IMR-90 (cell line): ENCODE measurements around the gene P2RX7. TPM values are rescaled to one million over a fixed set of nuclear protein-coding genes. Genes with fewer than 3 reads are reported as not detected.

Experiments used
- ATAC-seq: fragments of 200-7000 bp; cut with Tn5 transposase; 2 replicates; pipeline ENCODE4 v1.9.1; 2020; ENCODE audit warnings: low read depth, mild to moderate bottlenecking, moderate library complexity
- BruUV-seq: library from RNA; stranded (reverse); fragments of 400-500 nt; replicated peaks from 2 replicates; lab custom pipeline; 2021; lab: Mats Ljungman, UMichigan
- CTCF ChIA-PET: fragments of 300-600 bp; formaldehyde crosslinking; extraction: SDS; loops from one replicate; lab custom pipeline; 2021; ENCODE audit warnings: antibody characterized with exemption; lab: Yijun Ruan, JAX
- POLR2A ChIA-PET: fragments of 300-600 bp; sonication (Branson Sonifier 250); formaldehyde crosslinking; loops from one replicate; lab custom pipeline; 2022; ENCODE audit warnings: antibody characterized with exemption; ENCODE audit not compliant: unreplicated experiment; lab: Charles Lee
- DNase-seq: peaks from one replicate; pipeline ENCODE4 v3.0.0; 2013
- H2AFZ ChIP-seq: replicated peaks from 2 replicates; pipeline ENCODE3; 2013; ENCODE audit warnings: low read length, mild to moderate bottlenecking; ENCODE audit not compliant: poor library complexity
- H2AK5ac ChIP-seq: 2 replicates; pipeline ENCODE4 v1.6.1; 2013; ENCODE audit warnings: low read depth, low read length, inconsistent platforms
- H2AK9ac ChIP-seq: replicated peaks from 2 replicates; pipeline ENCODE3; 2013; ENCODE audit warnings: mild to moderate bottlenecking, low read depth, low read length, moderate library complexity; ENCODE audit not compliant: poor library complexity
- H2BK120ac ChIP-seq: 2 replicates; pipeline ENCODE4 v1.6.1; 2013; ENCODE audit warnings: low read depth, low read length, inconsistent platforms
- H2BK15ac ChIP-seq: 3 replicates; pipeline ENCODE4 v1.6.1; 2013; ENCODE audit warnings: low read depth, low read length, inconsistent platforms
- H2BK20ac ChIP-seq: 2 replicates; pipeline ENCODE4 v1.6.1; 2013; ENCODE audit warnings: low read depth, mild to moderate bottlenecking, inconsistent platforms, low read length, moderate library complexity
- H2BK5ac ChIP-seq: 2 replicates; pipeline ENCODE4 v1.6.1; 2013; ENCODE audit warnings: mild to moderate bottlenecking, low read depth, low read length, inconsistent platforms; ENCODE audit not compliant: poor library complexity, severe bottlenecking
- H3K14ac ChIP-seq: replicated peaks from 2 replicates; pipeline ENCODE4 v1.6.1; 2013; ENCODE audit warnings: low read depth, low read length, inconsistent platforms
- H3K18ac ChIP-seq: 2 replicates; pipeline ENCODE4 v1.6.1; 2013; ENCODE audit warnings: low read depth, low read length, control low read depth
- H3K23ac ChIP-seq: 2 replicates; pipeline ENCODE4 v1.6.1; 2013; ENCODE audit warnings: low read depth, low read length, inconsistent platforms
- H3K27ac ChIP-seq: 2 replicates; pipeline ENCODE4 v1.5.1; 2013; ENCODE audit warnings: mild to moderate bottlenecking, control low read depth, low read length; ENCODE audit not compliant: insufficient read depth
- H3K27me3 ChIP-seq: 2 replicates; pipeline ENCODE4 v1.6.1; 2013; ENCODE audit warnings: low read length; ENCODE audit not compliant: control insufficient read depth, insufficient read depth
- H3K36me3 ChIP-seq: 2 replicates; pipeline ENCODE4 v1.6.1; 2013; ENCODE audit warnings: low read length, mixed read lengths; ENCODE audit not compliant: control insufficient read depth, insufficient read depth
- H3K4ac ChIP-seq: 2 replicates; pipeline ENCODE4 v1.6.1; 2013; ENCODE audit warnings: low read depth, low read length, inconsistent platforms
- H3K4me1 ChIP-seq: 2 replicates; pipeline ENCODE4 v1.6.1; 2013; ENCODE audit warnings: low read length, mixed read lengths; ENCODE audit not compliant: control insufficient read depth, insufficient read depth
- H3K4me2 ChIP-seq: 2 replicates; pipeline ENCODE4 v1.6.1; 2013; ENCODE audit warnings: low read depth, mild to moderate bottlenecking, control low read depth, low read length, moderate library complexity
- H3K4me3 ChIP-seq: 2 replicates; pipeline ENCODE4 v1.5.1; 2013; ENCODE audit warnings: low read depth, mild to moderate bottlenecking, control low read depth, low read length, moderate library complexity; ENCODE audit not compliant: insufficient read depth
- H3K56ac ChIP-seq: 2 replicates; pipeline ENCODE4 v1.6.1; 2013; ENCODE audit warnings: low read length, inconsistent platforms; ENCODE audit not compliant: insufficient read depth; ENCODE audit errors: extremely low read depth
- H3K79me1 ChIP-seq, 2 experiments: 2 replicates each; pipeline ENCODE4 v1.6.1; 2013; ENCODE audit warnings: low read length in 2 of 2, inconsistent platforms in 1 of 2, low read depth in 1 of 2
- H3K9ac ChIP-seq: 2 replicates; pipeline ENCODE4 v1.6.1; 2013; ENCODE audit warnings: low read depth, low read length, control low read depth
- H3K9me1 ChIP-seq: 2 replicates; pipeline ENCODE4 v1.6.1; 2013; ENCODE audit warnings: low read length, inconsistent platforms; ENCODE audit not compliant: insufficient read depth
- H3K9me3 ChIP-seq: 2 replicates; pipeline ENCODE4 v1.6.1; 2013; ENCODE audit warnings: low read length; ENCODE audit not compliant: control insufficient read depth, insufficient read depth
- H4K20me1 ChIP-seq: 2 replicates; pipeline ENCODE4 v1.6.1; 2013; ENCODE audit warnings: low read length, inconsistent platforms; ENCODE audit not compliant: insufficient read depth
- H4K5ac ChIP-seq: 2 replicates; pipeline ENCODE4 v1.6.1; 2013; ENCODE audit warnings: mild to moderate bottlenecking, low read depth, low read length, control low read depth
- H4K8ac ChIP-seq, 2 experiments: 2 replicates each; pipeline ENCODE4 v1.6.1; 2013; ENCODE audit warnings: low read depth in 2 of 2, low read length in 2 of 2, control low read depth in 1 of 2, inconsistent platforms in 1 of 2
- H4K91ac ChIP-seq: 2 replicates; pipeline ENCODE4 v1.6.1; 2013; ENCODE audit warnings: low read depth, low read length, inconsistent platforms; ENCODE audit not compliant: insufficient read depth
- BHLHE40 ChIP-seq: fragments of 150-350 bp; IDR thresholded peaks from 2 replicates; pipeline ENCODE4 v1.6.1; 2016; ENCODE audit warnings: mild to moderate bottlenecking, low read depth, low read length
- CEBPB ChIP-seq: IDR thresholded peaks from 2 replicates; pipeline ENCODE4 v1.6.1; 2012; ENCODE audit warnings: low read depth, low read length, improper control_type of control experiment
- CHD1 ChIP-seq: IDR thresholded peaks from 2 replicates; pipeline ENCODE4 v1.6.1; 2012; ENCODE audit warnings: low read depth, low read length, improper control_type of control experiment
- CTCF ChIP-seq: conservative IDR thresholded peaks from 2 replicates; pipeline ENCODE4 v1.5.1; 2012; ENCODE audit warnings: mild to moderate bottlenecking, low read depth, low read length, improper control_type of control experiment
- FOS ChIP-seq: fragments of 150-350 bp; IDR thresholded peaks from 2 replicates; pipeline ENCODE4 v1.6.1; 2016; ENCODE audit warnings: low read depth, low read length
- MAFK ChIP-seq: IDR thresholded peaks from 2 replicates; pipeline ENCODE4 v1.6.1; 2012; ENCODE audit warnings: low read depth, low read length, improper control_type of control experiment
- MAZ ChIP-seq: IDR thresholded peaks from 2 replicates; pipeline ENCODE4 v1.6.1; 2012; ENCODE audit warnings: low read depth, mild to moderate bottlenecking, low read length, improper control_type of control experiment, moderate library complexity, borderline replicate concordance
- MXI1 ChIP-seq: IDR thresholded peaks from 2 replicates; pipeline ENCODE4 v1.6.1; 2012; ENCODE audit warnings: low read depth, mild to moderate bottlenecking, low read length, moderate library complexity, borderline replicate concordance
- NFE2L2 ChIP-seq: fragments of 150-350 bp; IDR thresholded peaks from 2 replicates; pipeline ENCODE4 v1.6.1; 2016; ENCODE audit warnings: low read depth, mild to moderate bottlenecking, low read length
- POLR2A ChIP-seq: IDR thresholded peaks from 2 replicates; pipeline ENCODE4 v1.6.1; 2012; ENCODE audit warnings: mild to moderate bottlenecking, low read depth, low read length
- RAD21 ChIP-seq: IDR thresholded peaks from 2 replicates; pipeline ENCODE4 v1.6.1; 2012; ENCODE audit warnings: low read length, improper control_type of control experiment
- RCOR1 ChIP-seq: IDR thresholded peaks from 2 replicates; pipeline ENCODE4 v1.6.1; 2012; ENCODE audit warnings: mild to moderate bottlenecking, low read length, improper control_type of control experiment; ENCODE audit not compliant: insufficient replicate concordance
- SMC3 ChIP-seq: fragments of 150-350 bp; IDR thresholded peaks from 2 replicates; pipeline ENCODE4 v1.6.1; 2016; ENCODE audit warnings: low read depth, mild to moderate bottlenecking, antibody characterized with exemption, low read length, moderate library complexity
- USF2 ChIP-seq: fragments of 150-350 bp; IDR thresholded peaks from 2 replicates; pipeline ENCODE4 v1.6.1; 2017; ENCODE audit warnings: mild to moderate bottlenecking, antibody characterized with exemption, low read length, low read depth
- WGBS, 2 experiments: methylation state at CpG; one replicate each; pipeline versions ENCODE4 v1.1.5 to v1.1.7; 2013; ENCODE audit warnings: missing lambda C conversion rate in 2 of 2; ENCODE audit not compliant: insufficient read length in 1 of 2; ENCODE audit errors: extremely low coverage in 2 of 2; 5-methylcytosine and 5-hydroxymethylcytosine counted together
- dilution Hi-C: fragments of 300-500 bp; cut with HindIII; formaldehyde crosslinking; loops from one replicate; pipeline ENCODE4 v1.14.3; 2018; ENCODE audit warnings: low sequenced_read_pairs; ENCODE audit not compliant: unreplicated experiment
- in situ Hi-C: fragments of 300-500 bp; cut with MboI; formaldehyde crosslinking; loops from 3 replicates; pipeline ENCODE4 v1.14.3; 2019; ENCODE audit warnings: low sequenced_read_pairs, inconsistent platforms, mixed read lengths
- intact Hi-C: fragments of 100-400 bp; cut with micrococcal nuclease; formaldehyde crosslinking; loops from 2 replicates; pipeline ENCODE4 v1.10.0; 2022
- polyA plus RNA-seq, 3 experiments: library from polyadenylated mRNA; depleted of rRNA; stranded (reverse); fragments of >200 nt; gene quantifications; 2 replicates each; pipeline ENCODE4 v1.2.3, GENCODE V29; 2012; ENCODE audit warnings: low replicate concordance in 1 of 3
- total RNA-seq: library from RNA; depleted of rRNA; stranded (reverse); fragments of >200 nt; gene quantifications from 2 replicates; pipeline ENCODE4 v1.2.3, GENCODE V29; 2012

The P2RX7 gene
- total and polyA plus RNA-seq, 2 of the 4 experiments (the other 2 are of a cell fraction) = 0.07 to 0.18 TPM

- Histone ChIP-seq H3K4me3 (no peak overlapping the region), H3K23ac (no peak overlapping the region), H3K4ac (peak overlapping the region; percentile 91), H4K8ac (peak overlapping the region in 1 of 2 experiments; percentile 80; a peak in 1 of 4 replicates), H3K9me3 (no peaks in the 10 kb centered on the region), H3K27me3 (no peaks in the 10 kb centered on the region), H2BK20ac (peak overlapping the region; percentile 77), H3K4me1 (peaks cover 15% of the 10 kb centered on the region), H3K14ac (peak overlapping the region; percentile 55; the same call in 1 of the 2 replicates), H2BK5ac (no peak overlapping the region), H4K5ac (no peak overlapping the region), H2BK15ac (peak overlapping the region; percentile 59; the same call in 2 of the 3 replicates), H3K56ac (no peak overlapping the region), H2BK120ac (peak overlapping the region; percentile 63), H2AK5ac (peak overlapping the region; percentile 96), H3K27ac (no peak overlapping the region), H3K9ac (no peak overlapping the region), H2AFZ (peak overlapping the region; percentile 46), H3K36me3 (no peaks in the 10 kb centered on the region), H3K79me1 (no peaks in the 10 kb centered on the region), H3K9me1 (peaks cover 22% of the 10 kb centered on the region), H2AK9ac (peak overlapping the region; percentile 79), H4K20me1 (no peaks in the 10 kb centered on the region), H4K91ac (peak overlapping the region; percentile 71; the same call in 1 of the 2 replicates), H3K4me2 (no peak overlapping the region), H3K18ac (no peak overlapping the region)
- in situ Hi-C loops = no loop called here
- WGBS, 2 experiments = no CpG with 5 or more reads among the region's 9 CpGs
- ChIA-PET POLR2A (no interaction called here), CTCF (no interaction called here)
- no TSS peak for BruUV-seq
- ATAC-seq (no peak), DNase-seq (no peak)
- dilution Hi-C loops = no loop called here
- TF ChIP-seq MAFK = no peak
- no peak for TF ChIP-seq NFE2L2
- TF ChIP-seq SMC3 = no peak
- no peak for TF ChIP-seq FOS
- no peak for TF ChIP-seq RCOR1
- no peak for TF ChIP-seq POLR2A
- no peak for TF ChIP-seq CHD1
- no peak for TF ChIP-seq BHLHE40
- TF ChIP-seq CEBPB = no peak
- TF ChIP-seq MAZ = no peak
- TF ChIP-seq RAD21 = no peak
- no peak for TF ChIP-seq MXI1
- no peak for TF ChIP-seq USF2
- TF ChIP-seq CTCF = no peak
- intact Hi-C loops = no loop called here
These were observed 56.5 kb downstream of the P2RX7 start for GRCh38 chr12:121189131-121189530.
